Measurements from ENCODE around the gene CLEC20A.

GRCh38 chr1:178495158-178495557 lies 1.6 kb downstream of the CLEC20A start:
- TF ChIP-seq CTCF (IDR thresholded peaks at IDR 0.05) (no peak), ZFX (IDR thresholded peaks at IDR 0.05; ENCODE audit: borderline replicate concordance) (no peak)
